Left lung (tissue), 10 donors: ENCODE measurements around the gene MEIG1. TPM values are rescaled to one million over a fixed set of nuclear protein-coding genes. Genes with fewer than 3 reads are reported as not detected.
"Not testable (repeated sequence)": the region's sequence is repeated elsewhere in the genome, so short reads cannot be mapped to it uniquely, and the experiment has no call there.

Experiments used
- ATAC-seq: fragments of 200-7000 bp; cut with Tn5 transposase; one replicate; pipeline ENCODE4 v1.9.1; 2020; ENCODE audit warnings: moderate library complexity
- DNase-seq, 4 donors: peaks; one replicate each; pipeline ENCODE4 v3.0.0-alpha.2; 2013 to 2020
- H3K27ac ChIP-seq, 2 donors: fragments of 200-600 bp; sonication (generic) in 1 of 2; one replicate each; pipeline versions ENCODE4 v1.5.0 to v1.8.0; 2020 to 2021
- H3K27me3 ChIP-seq, 2 donors: fragments of 200-600 bp; sonication (generic) in 1 of 2; one replicate each; pipeline versions ENCODE4 v1.5.0 to v1.8.0; 2020 to 2021
- H3K36me3 ChIP-seq, 2 donors: fragments of 200-600 bp; sonication (generic) in 1 of 2; one replicate each; pipeline versions ENCODE4 v1.5.0 to v1.8.0; 2020 to 2021
- H3K4me1 ChIP-seq, 2 donors: fragments of 200-600 bp; one replicate each; pipeline ENCODE4 v1.8.0; 2021
- H3K4me3 ChIP-seq, 2 donors: fragments of 200-600 bp; sonication (generic) in 1 of 2; one replicate each; pipeline versions ENCODE4 v1.5.0 to v1.8.0; 2020 to 2021; ENCODE audit warnings: mild to moderate bottlenecking in 1 of 2
- H3K9me3 ChIP-seq, 2 donors: fragments of 200-600 bp; sonication (generic) in 1 of 2; one replicate each; pipeline versions ENCODE4 v1.5.0 to v1.8.0; 2020 to 2021
- CTCF ChIP-seq, 2 donors: fragments of 200-600 bp; sonication (generic) in 1 of 2; IDR thresholded peaks; one replicate each; pipeline versions ENCODE4 v1.5.0 to v1.8.0; 2021; ENCODE audit warnings: antibody characterized with exemption in 2 of 2
- intact Hi-C, 2 donors: fragments of 100-400 bp; cut with DNase I; formaldehyde crosslinking; loops; one replicate each; pipeline versions ENCODE4 v1.11.2 to v1.14.2; 2022
- polyA plus RNA-seq, 6 donors: library from polyadenylated mRNA; unstranded; fragments of 120-200 nt; gene quantifications; one replicate each; pipeline ENCODE4 v1.2.1, GENCODE V29; 2013; ENCODE audit not compliant: insufficient read length in 6 of 6
- total RNA-seq, 2 donors: library from RNA; stranded (reverse); fragmentation: NEBNext Ultra II Directional; extraction: Animal tissue kit (Norgen Biotek cat#: 25700); gene quantifications; one replicate each; pipeline ENCODE4 v1.2.1, GENCODE V29; 2021
- donor health status: DM: no; HTN: yes; CAD: no.
- donor health status: DM: no; HTN: no; CAD: no.

Gene MEIG1
- total and polyA plus RNA-seq, 8 donors: 0.86 to 1.8 (median 1.3) TPM; not detected in 2

GRCh38 chr10:14995964-14996565 is 36.9 kb downstream of the MEIG1 start:
- Histone ChIP-seq H3K4me3 (no peak overlapping the region), H3K27ac (no peak overlapping the region), H3K4me1 (no peaks in the 10 kb centered on the region), H3K27me3 (peaks cover 0 to 11% of the 10 kb centered on the region in 2 donors), H3K36me3 (no peaks in the 10 kb centered on the region), H3K9me3 (no peaks in the 10 kb centered on the region)
- intact Hi-C loops: no loop called here
- DNase-seq (peak in 1 of 4 donors; percentile 67), ATAC-seq (no peak)
- no peak for TF ChIP-seq CTCF (IDR thresholded peaks at IDR 0.05)

- peak; percentile 89 for ATAC-seq
- H3K9me3 ChIP-seq, H3K4me3 ChIP-seq, intact Hi-C loops, H3K4me1 ChIP-seq, H3K27ac ChIP-seq, H3K36me3 ChIP-seq, H3K27me3 ChIP-seq: not testable (repeated sequence)
- peak in 2 of 4 donors; percentile 28 to 46 for DNase-seq
These were observed 54.3 kb downstream of the MEIG1 start for GRCh38 chr10:15013530-15013929.

- no peak for TF ChIP-seq CTCF (IDR thresholded peaks at IDR 0.05)
- no peak for ATAC-seq
- intact Hi-C loops: no loop called here
These were observed 56.3 kb downstream of the MEIG1 start for GRCh38 chr10:15015451-15015850.

GRCh38 chr10:15020966-15021365 is 61.8 kb downstream of the MEIG1 start:
- ATAC-seq, intact Hi-C loops, H3K4me3 ChIP-seq, H3K27ac ChIP-seq, H3K27me3 ChIP-seq, H3K36me3 ChIP-seq, H3K9me3 ChIP-seq, DNase-seq, H3K4me1 ChIP-seq: not testable (repeated sequence)

More at GRCh38 chr10:15015451-15015850, 56.3 kb downstream of the MEIG1 start:
- no peaks in the 10 kb centered on the region for H3K36me3 ChIP-seq
- no peaks in the 10 kb centered on the region for H3K9me3 ChIP-seq
- H3K27ac ChIP-seq: no peak overlapping the region
- no peak overlapping the region for H3K4me3 ChIP-seq
- no peaks in the 10 kb centered on the region for H3K4me1 ChIP-seq
- no peaks in the 10 kb centered on the region for H3K27me3 ChIP-seq
- DNase-seq: peak in 1 of 4 donors; percentile 13

Other genes with a start within 250 kb of the MEIG1 start
- gene FAM107B, start 184.5 kb upstream of the MEIG1 start, total RNA-seq: 10 to 100 TPM; 66.2 to 75.6 TPM
- 10 to 100 TPM; 74.1 to 93.6 (median 83.1) TPM for gene FAM107B, start 184.5 kb upstream of the MEIG1 start, polyA plus RNA-seq
- under 1 TPM; 0.38 to 0.71 TPM for gene CDNF, start 121.4 kb upstream of the MEIG1 start, total RNA-seq
- 1 to 10 TPM; 2.6 to 4.3 (median 3.0) TPM for gene CDNF, start 121.4 kb upstream of the MEIG1 start, polyA plus RNA-seq
- 10 to 100 TPM in 1 of 2 donors, 1 to 10 TPM in 1; 6.6 to 13.6 TPM for gene HSPA14, start 121.1 kb upstream of the MEIG1 start, total RNA-seq
- gene HSPA14, start 121.1 kb upstream of the MEIG1 start, polyA plus RNA-seq: 10 to 100 TPM; 18.4 to 23.8 (median 21.0) TPM
- 10 to 100 TPM in 1 of 2 donors, 1 to 10 TPM in 1; 8.5 to 11.5 TPM for gene MSANTD7, start 121.1 kb upstream of the MEIG1 start, total RNA-seq
- gene MSANTD7, start 121.1 kb upstream of the MEIG1 start, polyA plus RNA-seq: 10 to 100 TPM; 15.8 to 18.1 (median 16.1) TPM
- gene SUV39H2, start 80.5 kb upstream of the MEIG1 start, total RNA-seq: 10 to 100 TPM; 10.1 to 10.9 TPM
- 10 to 100 TPM; 15.7 to 18.5 (median 17.0) TPM for gene SUV39H2, start 80.5 kb upstream of the MEIG1 start, polyA plus RNA-seq
- gene DCLRE1C, start 5.3 kb upstream of the MEIG1 start, total RNA-seq: 10 to 100 TPM in 1 of 2 donors, 1 to 10 TPM in 1; 8.3 to 11.0 TPM
- gene DCLRE1C, start 5.3 kb upstream of the MEIG1 start, polyA plus RNA-seq: 10 to 100 TPM; 17.5 to 24.6 (median 20.4) TPM
- 10 to 100 TPM in 1 of 2 donors, under 1 TPM in 1; 0.55 to 19.0 TPM for gene OLAH, start 84.6 kb downstream of the MEIG1 start, total RNA-seq
- gene OLAH, start 84.6 kb downstream of the MEIG1 start, polyA plus RNA-seq: under 1 TPM in 3 of 6 donors, not detected in 3; 0.08 to 0.34 (median 0.24) TPM
- 1 to 10 TPM in 1 of 2 donors, under 1 TPM in 1; 0.21 to 1.3 TPM for gene ACBD7, start 129.4 kb downstream of the MEIG1 start, total RNA-seq
- 1 to 10 TPM; 4.3 to 9.2 (median 6.1) TPM for gene ACBD7, start 129.4 kb downstream of the MEIG1 start, polyA plus RNA-seq
- 10 to 100 TPM; 11.7 to 14.3 TPM for gene RPP38, start 138.0 kb downstream of the MEIG1 start, total RNA-seq
- gene RPP38, start 138.0 kb downstream of the MEIG1 start, polyA plus RNA-seq: 10 to 100 TPM; 24.8 to 27.4 (median 25.7) TPM
- gene NMT2, start 209.3 kb downstream of the MEIG1 start, total RNA-seq: 10 to 100 TPM in 1 of 2 donors, 1 to 10 TPM in 1; 9.2 to 11.3 TPM
- gene NMT2, start 209.3 kb downstream of the MEIG1 start, polyA plus RNA-seq: 10 to 100 TPM; 33.3 to 38.5 (median 35.6) TPM